Measurements from ENCODE around the gene PIGR.

PIGR gene

GRCh38 chr1:206885341-206886060 lies 60.8 kb downstream of the PIGR start:
- no peak for DNase-seq

DNA sequence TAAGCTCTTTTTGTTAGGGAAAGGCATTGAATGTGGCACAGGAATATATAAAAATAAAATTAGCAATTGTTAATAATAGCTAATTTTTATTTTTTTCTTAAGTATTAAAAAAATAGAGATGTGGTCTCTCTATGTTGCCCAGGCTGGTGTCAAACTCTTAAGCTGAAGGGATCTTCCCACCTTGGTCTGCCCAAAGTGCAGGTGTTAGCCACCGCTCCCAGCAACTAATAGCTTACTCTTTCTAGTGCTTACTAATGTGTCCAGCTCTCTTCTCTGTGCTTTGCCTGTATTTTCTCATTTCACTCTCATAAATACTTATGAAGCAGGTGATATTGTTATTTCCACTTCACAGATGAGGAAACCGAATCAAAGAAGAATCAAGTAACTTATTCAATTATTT lies 62.4 kb downstream of the PIGR start:
- DNase-seq = no peak

GRCh38 chr1:206883160-206883559 lies 63.1 kb downstream of the PIGR start:
- DNase-seq = no peak

- no peak for DNase-seq
Measured at GRCh38 chr1:206882555-206882954, 63.7 kb downstream of the PIGR start.

DNA sequence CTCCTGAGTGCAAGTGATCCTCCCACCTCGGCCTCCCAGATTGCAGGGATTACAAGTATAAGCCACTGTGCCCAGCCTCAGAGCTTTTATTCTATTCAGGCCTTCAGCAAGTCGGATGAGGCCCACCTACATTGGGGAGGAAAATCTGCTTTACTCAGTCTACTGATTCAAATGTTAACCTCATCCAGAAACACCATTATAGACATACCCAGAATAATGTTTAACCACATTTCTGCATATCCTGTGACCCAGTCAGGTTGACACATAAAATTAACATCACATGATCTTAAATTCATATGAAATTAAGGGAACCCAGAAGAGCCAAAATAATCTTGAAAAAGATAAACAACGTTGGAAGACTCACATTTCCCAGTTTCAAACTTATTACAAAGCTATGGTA lies 66.0 kb downstream of the PIGR start:
- DNase-seq = no peak

All from KG1 (cell line).